AML-193 (cell line): ENCODE measurements around the gene OR10K2.

Experiments used
- DNase-seq, 2 experiments: peaks; one replicate each; lab custom pipeline; 2025; lab: John Stamatoyannopoulos, UW

Gene OR10K2

GRCh38 chr1:158371188-158371953 is 54.7 kb downstream of the OR10K2 start:
- DNase-seq = no peak
